ENCODE data around the gene OSBPL5.

GRCh38 chr11:3188496-3189195 is 23.5 kb upstream of the OSBPL5 start:
- TF ChIP-seq EZH2 (IDR thresholded peaks at IDR 0.05; ENCODE audit: low read depth) = no peak
- TF ChIP-seq, protein P1, sequence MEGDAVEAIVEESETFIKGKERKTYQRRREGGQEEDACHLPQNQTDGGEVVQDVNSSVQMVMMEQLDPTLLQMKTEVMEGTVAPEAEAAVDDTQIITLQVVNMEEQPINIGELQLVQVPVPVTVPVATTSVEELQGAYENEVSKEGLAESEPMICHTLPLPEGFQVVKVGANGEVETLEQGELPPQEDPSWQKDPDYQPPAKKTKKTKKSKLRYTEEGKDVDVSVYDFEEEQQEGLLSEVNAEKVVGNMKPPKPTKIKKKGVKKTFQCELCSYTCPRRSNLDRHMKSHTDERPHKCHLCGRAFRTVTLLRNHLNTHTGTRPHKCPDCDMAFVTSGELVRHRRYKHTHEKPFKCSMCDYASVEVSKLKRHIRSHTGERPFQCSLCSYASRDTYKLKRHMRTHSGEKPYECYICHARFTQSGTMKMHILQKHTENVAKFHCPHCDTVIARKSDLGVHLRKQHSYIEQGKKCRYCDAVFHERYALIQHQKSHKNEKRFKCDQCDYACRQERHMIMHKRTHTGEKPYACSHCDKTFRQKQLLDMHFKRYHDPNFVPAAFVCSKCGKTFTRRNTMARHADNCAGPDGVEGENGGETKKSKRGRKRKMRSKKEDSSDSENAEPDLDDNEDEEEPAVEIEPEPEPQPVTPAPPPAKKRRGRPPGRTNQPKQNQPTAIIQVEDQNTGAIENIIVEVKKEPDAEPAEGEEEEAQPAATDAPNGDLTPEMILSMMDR (conservative IDR thresholded peaks at IDR 0.05) = no peak
